ENCODE results near the gene CDKAL1. TPM values are rescaled to one million over a fixed set of nuclear protein-coding genes. Genes with fewer than 3 reads are reported as not detected.

Gene CDKAL1
- total RNA-seq, 1 experiment from 2014 or later, result 16.1 TPM

DNA sequence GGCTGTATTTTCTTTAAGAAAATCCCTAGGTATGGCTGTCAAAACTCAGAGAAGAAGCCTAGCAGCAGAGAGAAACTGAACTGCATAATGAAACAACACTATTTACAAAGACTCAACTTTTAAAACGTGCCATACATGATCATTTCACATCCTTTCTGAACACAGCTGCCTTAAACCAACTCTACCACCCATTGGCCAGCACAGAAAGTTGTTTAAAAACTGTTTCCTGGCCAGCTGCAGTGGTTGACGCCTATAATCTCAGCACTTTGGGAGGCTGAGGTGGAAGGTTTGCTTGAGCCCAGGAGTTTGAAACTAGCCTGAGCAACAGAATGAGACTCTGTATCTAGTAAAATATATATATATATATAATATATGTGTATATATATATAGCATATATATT lies 722.9 kb downstream of the CDKAL1 start:
- no peak for DNase-seq
- no peak for TF ChIP-seq EZH2 (IDR thresholded peaks at IDR 0.05; ENCODE audit: low read depth)
- TF ChIP-seq, protein P1, sequence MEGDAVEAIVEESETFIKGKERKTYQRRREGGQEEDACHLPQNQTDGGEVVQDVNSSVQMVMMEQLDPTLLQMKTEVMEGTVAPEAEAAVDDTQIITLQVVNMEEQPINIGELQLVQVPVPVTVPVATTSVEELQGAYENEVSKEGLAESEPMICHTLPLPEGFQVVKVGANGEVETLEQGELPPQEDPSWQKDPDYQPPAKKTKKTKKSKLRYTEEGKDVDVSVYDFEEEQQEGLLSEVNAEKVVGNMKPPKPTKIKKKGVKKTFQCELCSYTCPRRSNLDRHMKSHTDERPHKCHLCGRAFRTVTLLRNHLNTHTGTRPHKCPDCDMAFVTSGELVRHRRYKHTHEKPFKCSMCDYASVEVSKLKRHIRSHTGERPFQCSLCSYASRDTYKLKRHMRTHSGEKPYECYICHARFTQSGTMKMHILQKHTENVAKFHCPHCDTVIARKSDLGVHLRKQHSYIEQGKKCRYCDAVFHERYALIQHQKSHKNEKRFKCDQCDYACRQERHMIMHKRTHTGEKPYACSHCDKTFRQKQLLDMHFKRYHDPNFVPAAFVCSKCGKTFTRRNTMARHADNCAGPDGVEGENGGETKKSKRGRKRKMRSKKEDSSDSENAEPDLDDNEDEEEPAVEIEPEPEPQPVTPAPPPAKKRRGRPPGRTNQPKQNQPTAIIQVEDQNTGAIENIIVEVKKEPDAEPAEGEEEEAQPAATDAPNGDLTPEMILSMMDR (conservative IDR thresholded peaks at IDR 0.05), result no peak
- BruUV-seq (replicated peaks), result no TSS peak

DNA sequence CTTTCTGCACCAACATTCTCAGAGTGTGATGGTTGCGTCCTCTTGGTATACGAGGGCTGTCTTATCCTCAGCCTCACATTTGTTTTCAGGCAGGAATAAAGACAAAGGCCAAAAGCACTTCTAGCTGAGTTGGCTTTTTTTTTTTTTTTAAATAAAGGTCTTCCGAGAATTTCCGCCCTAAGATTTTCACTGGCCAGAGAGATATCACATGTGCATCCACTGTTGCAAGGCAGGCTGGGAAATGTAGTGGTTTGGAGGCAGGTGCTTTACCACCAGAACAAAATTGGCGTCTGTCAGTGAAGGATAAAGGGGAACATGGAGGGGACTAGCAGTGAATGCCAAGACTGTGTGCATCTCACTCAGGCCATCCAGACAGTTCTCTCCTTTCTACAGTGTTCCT lies 724.4 kb downstream of the CDKAL1 start:
- ChIA-PET POLR2A (ENCODE audit: unreplicated experiment) (interaction anchor here (0.6 to 0.7 kb wide), 2 partner anchors 20 to 1079 kb away, joined by 4 to 9 read pairs; no protein-coding TSS in a partner anchor), CTCF (no interaction called here)
- BruUV-seq (replicated peaks), result no TSS peak
- Histone ChIP-seq H3K27me3 (ENCODE audit: insufficient read depth, low read depth) (no peaks in the 10 kb centered on the region), H3K9me2 (ENCODE audit: insufficient read depth) (no peaks in the 10 kb centered on the region), H3K9me3 (ENCODE audit: insufficient read depth, low read depth) (0 out of 2 replicates have a peak, but pooled peaks cover 3% of the 10 kb centered on the region), H3K36me3 (ENCODE audit: low read depth) (no peaks in the 10 kb centered on the region), H3K79me2 (ENCODE audit: low read depth) (no peaks in the 10 kb centered on the region), H2AFZ (no peak overlapping the region), H3K27ac (no peak overlapping the region), H3K4me1 (replicated peaks; ENCODE audit: insufficient read depth) (no peaks in the 10 kb centered on the region), H3F3A (ENCODE audit: insufficient read depth, low read depth) (no peaks in the 10 kb centered on the region), H4K20me1 (ENCODE audit: insufficient read depth) (no peaks in the 10 kb centered on the region), H3K4me2 (no peak overlapping the region), H3K4me3 (no peak overlapping the region)
- TF ChIP-seq, protein P1 (conservative IDR thresholded peaks at IDR 0.05), result no peak
- no peak for TF ChIP-seq EZH2 (IDR thresholded peaks at IDR 0.05; ENCODE audit: low read depth)
- intact Hi-C loops (cut with micrococcal nuclease; ENCODE audit: unreplicated experiment), result no loop called here
- DNase-seq, result no peak

More for the DNA sequence above, 722.9 kb downstream of the CDKAL1 start:
- intact Hi-C loops (cut with micrococcal nuclease; ENCODE audit: unreplicated experiment), result no loop called here
- Histone ChIP-seq H2AFZ (no peak overlapping the region), H3K79me2 (ENCODE audit: low read depth) (no peaks in the 10 kb centered on the region), H3K27ac (no peak overlapping the region), H3K4me1 (replicated peaks; ENCODE audit: insufficient read depth) (no peaks in the 10 kb centered on the region), H3K9me2 (ENCODE audit: insufficient read depth) (no peaks in the 10 kb centered on the region), H3F3A (ENCODE audit: insufficient read depth, low read depth) (no peaks in the 10 kb centered on the region), H3K27me3 (ENCODE audit: insufficient read depth, low read depth) (no peaks in the 10 kb centered on the region), H3K9me3 (ENCODE audit: insufficient read depth, low read depth) (peaks cover 1% of the 10 kb centered on the region; the same call in 1 of the 2 replicates), H3K36me3 (ENCODE audit: low read depth) (no peaks in the 10 kb centered on the region), H3K4me3 (no peak overlapping the region), H3K4me2 (no peak overlapping the region), H4K20me1 (ENCODE audit: insufficient read depth) (no peaks in the 10 kb centered on the region)
- ChIA-PET CTCF (no interaction called here), POLR2A (ENCODE audit: unreplicated experiment) (no interaction called here)

DNA sequence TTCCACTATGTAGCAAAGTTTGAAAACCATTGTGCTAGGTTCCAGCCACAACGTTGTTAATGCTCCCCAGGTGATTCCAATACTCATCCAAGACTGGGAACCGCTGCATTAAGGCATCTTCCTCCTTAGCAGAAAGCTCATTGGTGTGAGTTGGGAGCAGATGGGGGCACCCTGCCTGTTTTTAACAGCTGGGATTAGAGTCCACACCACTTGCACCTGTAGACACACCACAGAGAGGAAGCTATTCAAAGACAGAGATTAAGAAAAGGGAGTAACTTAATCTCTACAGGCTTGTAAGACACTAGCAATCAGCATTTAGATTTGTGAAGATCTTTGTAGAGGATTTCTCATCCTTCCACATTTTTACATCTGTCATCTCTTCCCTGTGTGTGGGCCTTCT lies 725.4 kb downstream of the CDKAL1 start:
- Histone ChIP-seq H3K4me2 (no peak overlapping the region), H2AFZ (no peak overlapping the region), H3K9me3 (ENCODE audit: insufficient read depth, low read depth) (0 out of 2 replicates have a peak, but pooled peaks cover 3% of the 10 kb centered on the region), H3K36me3 (ENCODE audit: low read depth) (no peaks in the 10 kb centered on the region), H3K27ac (no peak overlapping the region), H3K27me3 (ENCODE audit: insufficient read depth, low read depth) (no peaks in the 10 kb centered on the region), H3K4me1 (replicated peaks; ENCODE audit: insufficient read depth) (no peaks in the 10 kb centered on the region), H3K79me2 (ENCODE audit: low read depth) (no peaks in the 10 kb centered on the region), H3K9me2 (ENCODE audit: insufficient read depth) (no peaks in the 10 kb centered on the region), H4K20me1 (ENCODE audit: insufficient read depth) (no peaks in the 10 kb centered on the region), H3K4me3 (no peak overlapping the region), H3F3A (ENCODE audit: insufficient read depth, low read depth) (no peaks in the 10 kb centered on the region)
- TF ChIP-seq EZH2 (IDR thresholded peaks at IDR 0.05; ENCODE audit: low read depth), result no peak
- TF ChIP-seq, protein P1 (conservative IDR thresholded peaks at IDR 0.05), result no peak
- no TSS peak for BruUV-seq (replicated peaks)
- ChIA-PET POLR2A (ENCODE audit: unreplicated experiment) (interaction anchor here (0.6 kb wide), 1 partner anchor 577 kb away, joined by 5 read pairs; no protein-coding TSS in a partner anchor), CTCF (no interaction called here)
- no peak for DNase-seq
- intact Hi-C loops (cut with micrococcal nuclease; ENCODE audit: unreplicated experiment), result no loop called here
